Lung (tissue), 12 donors: ENCODE data around the gene ZHX3. TPM values are rescaled to one million over a fixed set of nuclear protein-coding genes. Genes with fewer than 3 reads are reported as not detected.

Source experiments
- ATAC-seq: fragments of 200-7000 bp; cut with Tn5 transposase; one replicate; pipeline ENCODE4 v1.9.1; 2020; ENCODE audit warnings: moderate number of reproducible peaks; ENCODE audit not compliant: insufficient read depth, low FRiP score
- DNase-seq, 3 donors: peaks; one replicate each; pipeline ENCODE4 v3.0.0-alpha.2; 2013 to 2017
- H3K27ac ChIP-seq, 2 donors: one replicate each; pipeline ENCODE4 v1.5.1; 2013; ENCODE audit warnings: mild to moderate bottlenecking in 2 of 2, moderate library complexity in 2 of 2, control low read depth in 1 of 2, inconsistent platforms in 1 of 2, low read depth in 1 of 2, low read length in 1 of 2
- H3K27me3 ChIP-seq, 3 donors: one replicate each; pipeline ENCODE4 v1.5.1; 2013; ENCODE audit warnings: low read length in 2 of 3; ENCODE audit not compliant: control insufficient read depth in 3 of 3, insufficient read depth in 3 of 3
- H3K36me3 ChIP-seq, 4 donors: one replicate each; pipeline ENCODE4 v1.5.1; 2013; ENCODE audit warnings: low read length in 4 of 4, mild to moderate bottlenecking in 1 of 4, moderate library complexity in 1 of 4; ENCODE audit not compliant: control insufficient read depth in 4 of 4, insufficient read depth in 4 of 4
- H3K4me1 ChIP-seq, 5 donors: one replicate each; pipeline ENCODE4 v1.5.1; 2013; ENCODE audit warnings: low read length in 5 of 5, mild to moderate bottlenecking in 2 of 5, moderate library complexity in 1 of 5; ENCODE audit not compliant: control insufficient read depth in 5 of 5, insufficient read depth in 5 of 5
- H3K4me3 ChIP-seq: one replicate; pipeline ENCODE4 v1.5.1; 2013; ENCODE audit warnings: mild to moderate bottlenecking, control low read depth, moderate library complexity
- H3K9ac ChIP-seq, 2 donors: one replicate each; pipeline ENCODE4 v1.5.1; 2013; ENCODE audit warnings: low read length in 2 of 2, control low read depth in 1 of 2; ENCODE audit not compliant: insufficient read depth in 1 of 2
- H3K9me3 ChIP-seq, 4 donors: one replicate each; pipeline ENCODE4 v1.5.1; 2013; ENCODE audit warnings: low read length in 3 of 4, mild to moderate bottlenecking in 1 of 4, moderate library complexity in 1 of 4; ENCODE audit not compliant: control insufficient read depth in 4 of 4, insufficient read depth in 3 of 4
- CTCF ChIP-seq: IDR thresholded peaks from 2 replicates; pipeline ENCODE4 v1.5.1; 2012; ENCODE audit warnings: mild to moderate bottlenecking; ENCODE audit errors: control extremely low read depth, extremely low read depth
- WGBS, 2 donors: extraction: QIAGEN DNeasy Blood & Tissue Kit; methylation state at CpG; one replicate each; pipeline ENCODE4 v1.1.7; 2013; 5-methylcytosine and 5-hydroxymethylcytosine counted together
- polyA plus RNA-seq, 2 donors: library from polyadenylated mRNA; stranded (reverse); fragments of 200-250 nt; gene quantifications; one replicate each; pipeline ENCODE4 v1.2.1, GENCODE V29; 2013
- total RNA-seq, 2 donors: library from RNA; depleted of rRNA in 1 of 2; stranded (reverse); fragments of >200 nt in 1 of 2; gene quantifications; one replicate each; pipeline ENCODE4 v1.2.1, GENCODE V29; 2014 to 2021
- donor health status: control.
- donor health status: control.
- donor health status: Bipolar disorder and iron deficiency.
- donor health status: healthy.
- donor health status: DM: yes; HTN: yes; CAD: no.

Gene ZHX3
- total and polyA plus RNA-seq, 4 donors: 8.3 to 48.2 (median 18.0) TPM

DNA sequence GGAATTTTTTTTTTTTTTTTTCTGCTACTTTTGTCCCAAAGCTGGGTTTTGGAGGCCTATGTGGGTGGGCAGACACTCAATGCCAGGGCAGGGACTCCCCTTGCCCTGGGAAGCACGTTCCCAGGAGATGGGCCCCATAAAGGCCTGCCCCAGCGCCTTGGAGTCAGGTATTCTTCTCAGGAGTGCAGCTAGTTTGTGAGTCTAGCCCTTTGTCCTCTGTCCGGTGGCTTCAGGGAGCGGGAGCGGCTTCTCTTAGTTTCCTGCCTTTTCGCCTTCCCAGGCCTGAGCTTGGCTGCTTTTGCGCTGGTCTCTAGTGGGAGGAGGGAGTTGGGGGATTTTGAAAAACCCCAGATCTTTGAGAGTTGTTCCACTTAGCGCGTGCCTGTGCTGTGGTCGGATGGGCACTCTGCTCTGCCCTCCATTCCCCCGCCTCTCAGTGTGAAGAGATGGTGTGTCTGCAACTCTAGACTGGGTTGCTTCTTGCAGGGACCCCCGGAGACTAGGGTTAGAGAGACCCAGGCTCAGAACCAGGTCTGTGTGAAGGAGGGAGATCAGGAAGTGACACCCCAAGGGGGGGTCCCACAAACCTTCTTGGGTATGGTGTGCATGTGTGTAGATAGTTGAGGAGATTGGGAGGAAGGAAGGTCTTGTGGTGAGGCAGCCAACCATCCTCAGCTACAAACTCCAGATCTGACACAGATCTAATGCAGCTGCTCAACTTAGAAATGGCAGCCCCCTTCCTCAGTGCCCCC is 178.9 kb downstream of the ZHX3 start:
- H3K27ac ChIP-seq: peak overlapping the region; percentile 96 to 98
- no peak for TF ChIP-seq CTCF
- 19 to 36% methylated on average over 12 of the region's 12 CpGs for WGBS, 2 donors
- ATAC-seq (no peak), DNase-seq (peak; percentile 28 to 74 (median 61))
- H3K4me3 ChIP-seq: peak overlapping the region; percentile 95
- H3K36me3 ChIP-seq: peaks cover 0 to 14% (median 4%) of the 10 kb centered on the region in 4 donors
- H3K9me3 ChIP-seq: no peaks in the 10 kb centered on the region
- H3K27me3 ChIP-seq: no peaks in the 10 kb centered on the region
- peaks cover 11 to 52% (median 26%) of the 10 kb centered on the region in 5 donors for H3K4me1 ChIP-seq
- H3K9ac ChIP-seq: peak overlapping the region; percentile 72 to 85

GRCh38 chr20:41137614-41138474 is 179.7 kb downstream of the ZHX3 start:
- no peak for TF ChIP-seq CTCF
- Histone ChIP-seq H3K27ac (peak overlapping the region; percentile 96 to 98), H3K9me3 (no peaks in the 10 kb centered on the region), H3K9ac (peak overlapping the region; percentile 72 to 85), H3K4me3 (peak overlapping the region; percentile 95), H3K27me3 (no peaks in the 10 kb centered on the region), H3K36me3 (peaks cover 0 to 14% (median 4%) of the 10 kb centered on the region in 4 donors), H3K4me1 (peaks cover 10 to 48% (median 26%) of the 10 kb centered on the region in 5 donors)
- ATAC-seq (peak; percentile 25), DNase-seq (peak; percentile 89 to 92 (median 90))
- WGBS, 2 donors: 1 to 3% methylated on average over 40 to 66 of the region's 66 CpGs

DNA sequence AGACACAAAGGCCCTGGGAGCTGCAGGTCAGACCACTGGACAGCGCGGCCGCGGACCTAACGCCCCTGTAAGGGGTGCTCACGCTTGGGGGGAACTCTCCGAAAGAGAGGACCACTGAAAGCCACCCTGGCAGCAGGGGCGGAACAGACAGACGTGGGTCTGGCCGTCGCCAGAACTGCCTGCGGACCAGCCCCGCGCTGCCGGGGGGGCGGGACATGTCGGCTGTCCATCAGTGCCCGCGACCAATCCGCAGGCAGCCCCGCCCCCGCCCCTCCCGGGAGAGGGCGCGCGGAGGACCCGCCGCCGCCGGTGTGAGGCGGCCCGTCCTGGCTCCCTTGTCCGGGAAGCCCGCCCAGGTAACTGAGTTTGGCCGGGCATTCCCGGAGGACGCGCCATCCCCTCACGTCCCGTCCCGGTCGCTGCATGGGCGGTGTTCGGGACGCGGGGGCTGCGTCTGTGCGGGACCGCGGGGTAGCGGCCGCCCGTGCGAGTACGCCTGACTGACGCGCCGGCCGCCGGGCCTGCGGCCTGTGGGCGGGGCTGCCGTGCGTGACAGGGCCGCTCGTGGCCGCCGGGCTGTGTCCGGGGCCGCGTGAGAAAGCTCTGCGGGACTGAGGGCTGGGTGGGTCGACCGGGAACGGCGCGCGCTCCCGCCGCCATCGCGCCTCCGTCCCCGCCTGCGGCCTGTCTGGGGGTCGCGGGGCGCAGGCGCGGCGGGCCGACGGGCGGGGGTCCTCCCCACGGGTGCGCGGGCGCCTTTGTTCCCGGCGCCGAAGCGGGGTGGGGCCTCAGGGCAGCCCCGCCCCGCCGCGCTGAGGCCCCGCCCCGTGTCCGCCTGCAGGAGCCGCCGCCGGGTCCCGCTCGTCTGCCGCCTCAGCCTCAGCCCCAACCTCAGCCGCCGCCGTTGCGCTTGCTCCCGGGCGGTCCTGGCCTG is 180.6 kb downstream of the ZHX3 start, which contains the start of gene PLCG1:
PLCG1 (plus strand) TSS at position 864 of the 934 bp plus-strand sequence. CDS start 99 bp downstream, outside the sequence.
- Histone ChIP-seq H3K36me3 (peaks cover 0 to 14% (median 4%) of the 10 kb centered on the region in 4 donors), H3K4me3 (peak within 1 kb of the TSS; percentile 95), H3K9ac (peak within 1 kb of the TSS; percentile 72 to 85), H3K27me3 (no peaks in the 10 kb centered on the region), H3K27ac (peak within 1 kb of the TSS; percentile 96 to 98), H3K4me1 (peaks cover 7 to 41% (median 22%) of the 10 kb centered on the region in 5 donors), H3K9me3 (no peaks in the 10 kb centered on the region)
- peak; percentile 85 for ATAC-seq
- peak; percentile 91 to 95 (median 93) for DNase-seq
- TF ChIP-seq CTCF: no peak
- 0% methylated on average over 45 to 121 of the region's 121 CpGs for WGBS, 2 donors
